Natural killer cell (primary cell): ENCODE data around the gene TMEM61. TPM values are rescaled to one million over a fixed set of nuclear protein-coding genes. Genes with fewer than 3 reads are reported as not detected.
A peak's percentile ranks its signal among the peaks of the same experiment; 100 is the strongest.

ENCODE experiments used
- ATAC-seq, 3 donors: fragments of 150-1000 bp in 2 of 3; fragments of 200-7000 bp in 1 of 3; cut with Tn5 transposase; 1 replicate in 1 of 3; 2 replicates in 2 of 3; pipeline ENCODE4 v1.10.0; 2021; ENCODE audit warnings: mild to moderate bottlenecking in 2 of 3, moderate library complexity in 2 of 3
- DNase-seq, 2 donors: peaks; one replicate each; pipeline versions ENCODE4 v3.0.0 to v3.0.0-alpha.2; 2013 to 2021; ENCODE audit warnings: mixed read lengths in 1 of 2
- H3K27ac ChIP-seq: one replicate; pipeline ENCODE4 v1.5.1; 2013; ENCODE audit warnings: mild to moderate bottlenecking, low read length
- H3K27me3 ChIP-seq: one replicate; pipeline ENCODE4 v1.6.1; 2013; ENCODE audit warnings: low read length; ENCODE audit not compliant: control insufficient read depth, insufficient read depth
- H3K36me3 ChIP-seq: one replicate; pipeline ENCODE4 v1.6.1; 2013; ENCODE audit warnings: low read length; ENCODE audit not compliant: control insufficient read depth, insufficient read depth
- H3K4me1 ChIP-seq: one replicate; pipeline ENCODE4 v1.6.1; 2013; ENCODE audit warnings: low read length; ENCODE audit not compliant: control insufficient read depth, insufficient read depth
- H3K4me3 ChIP-seq: one replicate; pipeline ENCODE4 v1.5.1; 2013; ENCODE audit warnings: low read length
- H3K9me3 ChIP-seq: one replicate; pipeline ENCODE4 v1.6.1; 2013; ENCODE audit warnings: low read length; ENCODE audit not compliant: control insufficient read depth, insufficient read depth
- H3K27ac Mint-ChIP-seq, 2 donors: one replicate each; pipeline ENCODE4 v1.8.0; 2022; ENCODE audit warnings: mild to moderate bottlenecking in 2 of 2, mixed read lengths in 2 of 2, moderate library complexity in 1 of 2
- H3K27me3 Mint-ChIP-seq, 2 donors: one replicate each; pipeline ENCODE4 v1.8.0; 2022; ENCODE audit warnings: low read depth in 2 of 2, mixed read lengths in 2 of 2
- H3K36me3 Mint-ChIP-seq: one replicate; pipeline ENCODE4 v1.8.0; 2022; ENCODE audit warnings: mixed read lengths
- H3K4me1 Mint-ChIP-seq, 2 donors: one replicate each; pipeline ENCODE4 v1.8.0; 2022; ENCODE audit warnings: mixed read lengths in 2 of 2
- H3K4me3 Mint-ChIP-seq: one replicate; pipeline ENCODE4 v1.8.0; 2022; ENCODE audit warnings: mild to moderate bottlenecking, moderate library complexity, mixed read lengths
- H3K9me3 Mint-ChIP-seq, 2 donors: one replicate each; pipeline ENCODE4 v1.8.0; 2022; ENCODE audit warnings: mixed read lengths in 2 of 2
- CTCF ChIP-seq: fragments of 200-600 bp; IDR thresholded peaks from one replicate; pipeline ENCODE4 v1.8.0; 2022; ENCODE audit warnings: antibody characterized with exemption
- WGBS: methylation state at CpG from one replicate; pipeline ENCODE4 v1.1.7; 2013; ENCODE audit warnings: missing lambda C conversion rate; ENCODE audit not compliant: insufficient coverage; 5-methylcytosine and 5-hydroxymethylcytosine counted together
- intact Hi-C: fragments of 100-400 bp; cut with micrococcal nuclease; formaldehyde crosslinking; loops from one replicate; pipeline ENCODE4 v1.14.2; 2022
- total RNA-seq, 4 donors: library from RNA; stranded (reverse); fragments of 120-200 nt in 1 of 4; gene quantifications; one replicate each; pipeline versions ENCODE4 v1.2.3 to v1.2.4, GENCODE V29; 2013 to 2022

The TMEM61 gene
- total RNA-seq, 3 donors from 2014 or later (not counting 1 experiment from before 2014, with no cell fraction given), result not detected

GRCh38 chr1:54950369-54951163, 29.9 kb upstream of the TMEM61 start:
- Histone ChIP-seq H3K27me3 (no peaks in the 10 kb centered on the region), H3K9me3 (no peaks in the 10 kb centered on the region), H3K27ac (no peak overlapping the region), H3K36me3 (no peaks in the 10 kb centered on the region), H3K4me3 (no peak overlapping the region), H3K4me1 (peaks cover 8% of the 10 kb centered on the region)
- 46% methylated on average over 27 of the region's 27 CpGs for whole genome bisulfite sequencing
- TF ChIP-seq CTCF, result peak; percentile 66
- H3K27me3 Mint-ChIP-seq, result peaks cover under 1 to 6% of the 10 kb centered on the region in 2 donors
- DNase-seq (peak; percentile 38 to 72), ATAC-seq (peak; percentile 59 to 70 (median 70))
- no peaks in the 10 kb centered on the region for H3K9me3 Mint-ChIP-seq
- intact Hi-C loops, result loop anchor here (1.0 kb wide), 2 partner anchors 46 to 388 kb away; no protein-coding TSS in a partner anchor
- no peak overlapping the region for H3K4me3 Mint-ChIP-seq
- peaks cover 11 to 13% of the 10 kb centered on the region in 2 donors for H3K4me1 Mint-ChIP-seq
- no peak overlapping the region for H3K27ac Mint-ChIP-seq
- H3K36me3 Mint-ChIP-seq, result no peaks in the 10 kb centered on the region

GRCh38 chr1:54951810-54952226, 28.6 kb upstream of the TMEM61 start:
- ATAC-seq (no peak), DNase-seq (no peak)
- WGBS, result 91% methylated on average over 4 of the region's 4 CpGs
- H3K4me3 ChIP-seq, result no peak overlapping the region
- no peak for TF ChIP-seq CTCF
- no peaks in the 10 kb centered on the region for H3K9me3 ChIP-seq
- H3K27me3 ChIP-seq, result no peaks in the 10 kb centered on the region
- peaks cover 7% of the 10 kb centered on the region for H3K4me1 ChIP-seq
- no peaks in the 10 kb centered on the region for H3K9me3 Mint-ChIP-seq
- no peaks in the 10 kb centered on the region for H3K36me3 ChIP-seq
- H3K4me3 Mint-ChIP-seq, result no peak overlapping the region
- H3K36me3 Mint-ChIP-seq, result no peaks in the 10 kb centered on the region
- no peak overlapping the region for H3K27ac Mint-ChIP-seq
- peaks cover 5 to 18% of the 10 kb centered on the region in 2 donors for H3K27me3 Mint-ChIP-seq
- peaks cover 11 to 13% of the 10 kb centered on the region in 2 donors for H3K4me1 Mint-ChIP-seq
- H3K27ac ChIP-seq, result no peak overlapping the region
- intact Hi-C loops, result no loop called here

- H3K9me3 Mint-ChIP-seq, result peaks cover 2% of the 10 kb centered on the region in 2 donors
- intact Hi-C loops, result no loop called here
- no peak overlapping the region for H3K27ac ChIP-seq
- H3K4me3 Mint-ChIP-seq, result no peak overlapping the region
- H3K4me3 ChIP-seq, result no peak overlapping the region
- peaks cover 11 to 13% of the 10 kb centered on the region in 2 donors for H3K4me1 Mint-ChIP-seq
- H3K9me3 ChIP-seq, result peaks cover 4% of the 10 kb centered on the region
- ATAC-seq (no peak), DNase-seq (no peak)
- H3K36me3 Mint-ChIP-seq, result no peaks in the 10 kb centered on the region
- WGBS, result 75% methylated on average over 4 of the region's 4 CpGs
- TF ChIP-seq CTCF, result no peak
- no peak overlapping the region for H3K27ac Mint-ChIP-seq
- H3K27me3 ChIP-seq, result no peaks in the 10 kb centered on the region
- peaks cover 9 to 27% of the 10 kb centered on the region in 2 donors for H3K27me3 Mint-ChIP-seq
- H3K36me3 ChIP-seq, result no peaks in the 10 kb centered on the region
- H3K4me1 ChIP-seq, result peaks cover 7% of the 10 kb centered on the region
Observed at GRCh38 chr1:54952950-54953718, 27.3 kb upstream of the TMEM61 start.
